Uterus (tissue), 4 donors: ENCODE measurements around the gene TBC1D9. TPM values are rescaled to one million over a fixed set of nuclear protein-coding genes. Genes with fewer than 3 reads are reported as not detected.

ENCODE experiments used
- DNase-seq, 2 donors: peaks; one replicate each; pipeline ENCODE4 v3.0.0-alpha.2; 2019 to 2020
- H3K27ac ChIP-seq, 2 donors: fragments of 200-600 bp; sonication (generic); 1 replicate in 1 of 2; 2 replicates in 1 of 2; pipeline ENCODE4 v1.5.1; 2016 to 2018
- H3K27me3 ChIP-seq, 2 donors: fragments of 200-600 bp; sonication (generic); one replicate each; pipeline ENCODE4 v1.5.1; 2018 to 2019; ENCODE audit warnings: control low read depth in 1 of 2
- H3K36me3 ChIP-seq, 2 donors: fragments of 200-600 bp; sonication (generic); one replicate each; pipeline ENCODE4 v1.5.1; 2019; ENCODE audit warnings: control low read depth in 1 of 2
- H3K4me1 ChIP-seq, 2 donors: fragments of 200-600 bp; sonication (generic); one replicate each; pipeline ENCODE4 v1.5.1; 2018 to 2019; ENCODE audit warnings: control low read depth in 1 of 2
- H3K4me3 ChIP-seq, 2 donors: fragments of 200-600 bp; sonication (generic); 1 replicate in 1 of 2; 2 replicates in 1 of 2; pipeline ENCODE4 v1.5.1; 2018 to 2019; ENCODE audit warnings: mild to moderate bottlenecking in 1 of 2
- H3K9me3 ChIP-seq, 2 donors: fragments of 200-600 bp; sonication (generic); one replicate each; pipeline ENCODE4 v1.5.1; 2019; ENCODE audit warnings: control low read depth in 1 of 2
- CTCF ChIP-seq, 4 experiments: fragments of 200-600 bp in 2 of 4; fragments of 450-650 bp in 2 of 4; sonication (generic) in 2 of 4; IDR thresholded peaks; one replicate each; pipeline ENCODE4 v1.5.1; 2016 to 2019; ENCODE audit warnings: antibody characterized with exemption in 4 of 4, mild to moderate bottlenecking in 2 of 4, moderate library complexity in 1 of 4
- POLR2A ChIP-seq, 2 donors: fragments of 450-650 bp; IDR thresholded peaks; one replicate each; pipeline ENCODE4 v1.6.1; 2016; ENCODE audit warnings: antibody characterized with exemption in 2 of 2, mild to moderate bottlenecking in 1 of 2, moderate library complexity in 1 of 2
- intact Hi-C: fragments of 100-400 bp; cut with DNase I; formaldehyde crosslinking; loops from one replicate; pipeline ENCODE4 v1.15.1; 2023; ENCODE audit warnings: low total_unique reads
- total RNA-seq, 4 donors: library from RNA; depleted of rRNA in 3 of 4; stranded (reverse); fragments of >200 nt in 3 of 4; gene quantifications; one replicate each; pipeline versions ENCODE4 v1.1.0 to v1.2.4, GENCODE V29; 2014 to 2023
- donor health status: DM: yes; HTN: yes; CAD: no.

TBC1D9 gene
- total RNA-seq, 4 donors from 2014 or later = 3.8 to 48.8 (median 13.3) TPM

- TF ChIP-seq CTCF (IDR thresholded peaks at IDR 0.05) (no peak), POLR2A (IDR thresholded peaks at IDR 0.05) (no peak)
Observed at GRCh38 chr4:140688711-140689598, 67.2 kb downstream of the TBC1D9 start.

GRCh38 chr4:140686796-140687195, 69.4 kb downstream of the TBC1D9 start:
- Histone ChIP-seq H3K27me3 (no peaks in the 10 kb centered on the region), H3K36me3 (no peaks in the 10 kb centered on the region), H3K4me1 (no peaks in the 10 kb centered on the region), H3K4me3 (no peak overlapping the region), H3K27ac (no peak overlapping the region), H3K9me3 (no peaks in the 10 kb centered on the region)
- intact Hi-C loops = no loop called here
- no peak for DNase-seq
- TF ChIP-seq CTCF (IDR thresholded peaks at IDR 0.05) = no peak
- TF ChIP-seq POLR2A (IDR thresholded peaks at IDR 0.05) = no peak

More at GRCh38 chr4:140688711-140689598, 67.2 kb downstream of the TBC1D9 start:
- Histone ChIP-seq H3K27ac (no peak overlapping the region), H3K9me3 (no peaks in the 10 kb centered on the region), H3K27me3 (no peaks in the 10 kb centered on the region), H3K4me3 (no peak overlapping the region), H3K4me1 (no peaks in the 10 kb centered on the region), H3K36me3 (no peaks in the 10 kb centered on the region)
- intact Hi-C loops = no loop called here
- no peak for DNase-seq

- no peak for DNase-seq
- intact Hi-C loops = no loop called here
- no peak for TF ChIP-seq POLR2A (IDR thresholded peaks at IDR 0.05)
- no peak for TF ChIP-seq CTCF (IDR thresholded peaks at IDR 0.05)
Observed at GRCh38 chr4:140684314-140684713, 71.9 kb downstream of the TBC1D9 start.

GRCh38 chr4:140681201-140681600, 75.0 kb downstream of the TBC1D9 start:
- Histone ChIP-seq H3K4me3 (no peak overlapping the region), H3K9me3 (no peaks in the 10 kb centered on the region), H3K4me1 (no peaks in the 10 kb centered on the region), H3K27ac (no peak overlapping the region), H3K36me3 (no peaks in the 10 kb centered on the region), H3K27me3 (no peaks in the 10 kb centered on the region)
- DNase-seq = no peak
- TF ChIP-seq CTCF (IDR thresholded peaks at IDR 0.05) (no peak), POLR2A (IDR thresholded peaks at IDR 0.05) (no peak)
- intact Hi-C loops = no loop called here

More at GRCh38 chr4:140684314-140684713, 71.9 kb downstream of the TBC1D9 start:
- no peaks in the 10 kb centered on the region for H3K27me3 ChIP-seq
- no peak overlapping the region for H3K27ac ChIP-seq
- no peaks in the 10 kb centered on the region for H3K4me1 ChIP-seq
- H3K36me3 ChIP-seq = no peaks in the 10 kb centered on the region
- no peaks in the 10 kb centered on the region for H3K9me3 ChIP-seq
- no peak overlapping the region for H3K4me3 ChIP-seq

GRCh38 chr4:140680686-140681085, 75.5 kb downstream of the TBC1D9 start:
- H3K27me3 ChIP-seq = no peaks in the 10 kb centered on the region
- intact Hi-C loops = no loop called here
- H3K27ac ChIP-seq = no peak overlapping the region
- H3K9me3 ChIP-seq = no peaks in the 10 kb centered on the region
- no peak for DNase-seq
- H3K36me3 ChIP-seq = no peaks in the 10 kb centered on the region
- no peak for TF ChIP-seq CTCF (IDR thresholded peaks at IDR 0.05)
- TF ChIP-seq POLR2A (IDR thresholded peaks at IDR 0.05) = no peak
- H3K4me3 ChIP-seq = no peak overlapping the region
- no peaks in the 10 kb centered on the region for H3K4me1 ChIP-seq
